ENCODE measurements around the gene PPP6R1. TPM values are rescaled to one million over a fixed set of nuclear protein-coding genes. Genes with fewer than 3 reads are reported as not detected.

The PPP6R1 gene
- total RNA-seq, 1 experiment from 2014 or later, result 70.6 TPM

DNA sequence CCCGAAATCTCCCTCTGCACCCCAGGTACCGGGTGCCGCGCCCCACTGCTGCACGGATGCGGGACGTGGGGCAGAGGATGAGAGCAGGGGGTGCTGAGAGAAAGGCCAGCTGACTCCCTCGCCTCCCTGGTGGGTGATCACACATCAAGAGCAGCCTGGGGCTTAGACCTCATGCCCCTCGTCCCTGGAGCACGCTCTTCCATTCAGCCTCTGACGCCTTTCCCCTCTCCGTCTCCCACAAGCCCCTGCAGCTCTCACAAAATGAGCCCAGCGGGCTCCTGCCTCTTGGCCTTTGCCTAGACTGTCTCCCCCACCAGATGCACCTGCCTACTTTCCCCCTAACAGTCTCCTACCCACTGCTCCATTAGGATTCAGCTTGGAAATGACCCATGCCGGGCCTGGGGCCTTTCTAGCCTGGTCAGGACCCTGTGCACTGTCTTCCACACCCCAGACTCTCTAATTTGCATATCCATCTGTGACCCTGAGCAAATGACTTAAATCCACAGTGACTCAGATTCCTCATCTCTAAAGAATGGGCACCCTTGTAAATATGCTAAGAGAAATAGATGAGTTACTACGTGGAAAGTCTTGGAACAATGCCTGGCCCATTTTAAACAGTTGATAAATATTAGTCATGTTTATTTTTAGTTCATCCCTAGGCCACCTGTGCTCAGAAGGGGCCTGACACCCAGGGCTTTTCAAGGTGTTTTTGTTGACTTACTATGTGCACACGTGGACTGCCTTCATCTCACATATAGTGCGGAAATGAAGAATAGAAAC is 48.9 kb downstream of the PPP6R1 start:
- POLR2A ChIA-PET, result interaction anchor here (0.7 to 1.7 kb wide), 4 partner anchors 20 to 572 kb away, joined by 3 to 6 read pairs (median 4); partner anchors contain the start of gene PPP6R1
- Mint-ChIP-seq H3K27ac (ENCODE audit: low read depth, unreplicated experiment) (peak overlapping the region; percentile 37), H3K27me3 (ENCODE audit: insufficient read depth, unreplicated experiment) (no peaks in the 10 kb centered on the region), H3K36me3 (ENCODE audit: insufficient read depth, unreplicated experiment) (peaks cover 10% of the 10 kb centered on the region), H3K4me1 (ENCODE audit: insufficient read depth, unreplicated experiment) (peaks cover 21% of the 10 kb centered on the region), H3K4me3 (ENCODE audit: unreplicated experiment) (peak overlapping the region; percentile 28), H3K9me3 (ENCODE audit: unreplicated experiment) (no peaks in the 10 kb centered on the region)
- no TSS peak for BruUV-seq (replicated peaks)
- TF ChIP-seq, protein P1, sequence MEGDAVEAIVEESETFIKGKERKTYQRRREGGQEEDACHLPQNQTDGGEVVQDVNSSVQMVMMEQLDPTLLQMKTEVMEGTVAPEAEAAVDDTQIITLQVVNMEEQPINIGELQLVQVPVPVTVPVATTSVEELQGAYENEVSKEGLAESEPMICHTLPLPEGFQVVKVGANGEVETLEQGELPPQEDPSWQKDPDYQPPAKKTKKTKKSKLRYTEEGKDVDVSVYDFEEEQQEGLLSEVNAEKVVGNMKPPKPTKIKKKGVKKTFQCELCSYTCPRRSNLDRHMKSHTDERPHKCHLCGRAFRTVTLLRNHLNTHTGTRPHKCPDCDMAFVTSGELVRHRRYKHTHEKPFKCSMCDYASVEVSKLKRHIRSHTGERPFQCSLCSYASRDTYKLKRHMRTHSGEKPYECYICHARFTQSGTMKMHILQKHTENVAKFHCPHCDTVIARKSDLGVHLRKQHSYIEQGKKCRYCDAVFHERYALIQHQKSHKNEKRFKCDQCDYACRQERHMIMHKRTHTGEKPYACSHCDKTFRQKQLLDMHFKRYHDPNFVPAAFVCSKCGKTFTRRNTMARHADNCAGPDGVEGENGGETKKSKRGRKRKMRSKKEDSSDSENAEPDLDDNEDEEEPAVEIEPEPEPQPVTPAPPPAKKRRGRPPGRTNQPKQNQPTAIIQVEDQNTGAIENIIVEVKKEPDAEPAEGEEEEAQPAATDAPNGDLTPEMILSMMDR (IDR thresholded peaks at IDR 0.05; ENCODE audit: unreplicated experiment), result no peak
- CTCF ChIA-PET, result interaction anchor here (0.5 to 1.2 kb wide), 3 partner anchors 11 to 535 kb away, joined by 3 read pairs; no protein-coding TSS in a partner anchor
- intact Hi-C loops (cut with micrococcal nuclease), result no loop called here
- peak; percentile 87 for DNase-seq (ENCODE audit: unreplicated experiment)

DNA sequence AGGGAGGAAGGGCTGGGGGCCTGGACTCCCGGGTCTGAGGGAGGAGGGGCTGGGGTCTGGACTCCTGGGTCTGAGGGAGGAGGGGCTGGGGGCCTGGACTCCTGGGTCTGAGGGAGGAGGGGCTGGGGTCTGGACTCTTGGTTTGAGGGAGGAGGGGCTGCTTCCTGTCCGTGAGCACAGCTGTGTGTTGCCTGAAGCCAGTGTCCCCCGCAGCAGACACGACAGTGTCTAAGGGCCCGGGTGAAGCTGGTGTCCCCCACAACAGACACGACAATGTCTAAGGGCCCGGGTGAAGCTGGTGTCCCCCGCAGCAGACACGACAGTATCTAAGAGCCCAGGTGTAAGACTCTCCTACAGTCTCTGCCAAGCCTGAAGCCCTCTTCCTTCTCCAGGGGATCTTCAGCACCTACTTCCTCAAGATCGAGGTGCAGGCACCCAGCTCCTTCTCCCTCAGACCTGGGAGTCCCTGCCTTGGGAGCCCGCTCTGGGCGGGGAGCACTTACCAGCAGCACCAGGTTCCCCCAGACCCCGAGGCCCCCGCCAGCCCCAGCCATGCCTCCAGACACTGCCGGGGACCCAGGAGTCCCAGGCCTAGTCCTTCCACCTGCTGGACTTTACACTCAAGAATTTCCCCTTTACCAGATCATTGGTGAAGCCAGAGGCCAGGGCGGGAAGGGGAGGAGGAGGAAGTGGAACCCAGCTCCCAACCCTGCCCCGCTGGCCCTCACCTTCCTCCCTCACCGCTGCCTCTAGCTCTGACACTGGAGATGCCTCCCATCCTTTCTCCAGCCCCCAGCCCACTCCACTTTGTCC is 49.7 kb downstream of the PPP6R1 start, which contains the start of gene PTPRH:
PTPRH (minus strand) TSS at position 622 of the 813 bp plus-strand sequence; CDS start at position 554, 68 bp downstream.
- Mint-ChIP-seq H3K4me3 (ENCODE audit: unreplicated experiment) (peak within 1 kb of the TSS; percentile 28), H3K36me3 (ENCODE audit: insufficient read depth, unreplicated experiment) (peaks cover 10% of the 10 kb centered on the region), H3K9me3 (ENCODE audit: unreplicated experiment) (no peaks in the 10 kb centered on the region), H3K27me3 (ENCODE audit: insufficient read depth, unreplicated experiment) (no peaks in the 10 kb centered on the region), H3K27ac (ENCODE audit: low read depth, unreplicated experiment) (peak within 1 kb of the TSS; percentile 37), H3K4me1 (ENCODE audit: insufficient read depth, unreplicated experiment) (peaks cover 21% of the 10 kb centered on the region)
- TF ChIP-seq, protein P1 (IDR thresholded peaks at IDR 0.05; ENCODE audit: unreplicated experiment), result no peak
- no peak for DNase-seq (ENCODE audit: unreplicated experiment)
- intact Hi-C loops (cut with micrococcal nuclease), result no loop called here
- no TSS peak for BruUV-seq (replicated peaks)
- ChIA-PET POLR2A (interaction anchor here (0.9 to 1.7 kb wide), 3 partner anchors 20 to 58 kb away, joined by 3 to 6 read pairs (median 3); partner anchors contain the start of gene PPP6R1), CTCF (interaction anchor here (0.5 to 1.2 kb wide), 4 partner anchors 10 to 534 kb away, joined by 3 read pairs; no protein-coding TSS in a partner anchor)

DNA sequence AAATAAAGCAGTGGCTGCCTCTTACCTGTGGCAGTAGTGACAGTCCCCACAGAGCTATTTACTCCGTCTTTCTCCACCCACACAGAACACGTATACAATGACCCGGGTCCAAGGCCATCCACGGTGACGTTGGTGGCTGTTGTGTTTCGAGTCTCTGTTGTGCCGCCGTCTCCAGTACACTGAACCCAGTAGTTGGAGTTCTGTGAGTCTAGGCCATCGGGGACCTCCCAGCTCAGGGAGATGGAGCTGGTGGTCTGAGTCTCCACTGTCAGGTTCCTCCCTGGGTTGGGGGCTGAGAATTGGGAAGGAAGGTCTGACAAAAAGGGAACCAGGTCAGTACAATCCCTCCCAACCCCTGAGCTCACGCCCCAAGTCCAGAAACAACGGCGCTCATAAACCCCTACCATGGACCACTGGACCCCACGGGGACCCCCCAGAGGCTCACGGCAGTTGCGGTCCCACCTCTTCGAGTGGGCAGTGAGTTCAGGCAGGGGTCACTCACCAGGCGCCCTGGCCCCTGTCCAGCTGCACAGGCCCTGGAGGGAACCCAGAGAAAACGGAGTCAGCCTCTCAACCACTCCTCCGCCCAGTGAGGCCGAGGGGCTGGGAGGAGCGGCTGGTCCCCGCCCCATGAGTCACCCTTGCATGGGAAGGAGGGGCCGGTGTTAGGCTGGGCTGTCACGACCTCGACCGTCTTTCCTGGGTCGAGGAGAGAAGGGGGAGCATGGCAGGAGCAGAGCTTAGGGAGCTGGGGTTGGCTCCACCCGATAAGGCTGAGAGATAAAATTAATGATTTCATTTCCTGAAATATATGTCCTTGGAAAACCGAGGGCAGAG is 51.9 kb downstream of the PPP6R1 start:
- intact Hi-C loops (cut with micrococcal nuclease), result loop anchor here (2.0 kb wide), 1 partner anchor 18 kb away; no protein-coding TSS in a partner anchor
- no peaks in the 10 kb centered on the region for H3K27me3 Mint-ChIP-seq (ENCODE audit: insufficient read depth, unreplicated experiment)
- CTCF ChIA-PET, result interaction anchor here (0.5 kb wide), 1 partner anchor 69 kb away, joined by 3 read pairs; no protein-coding TSS in a partner anchor
- no TSS peak for BruUV-seq (replicated peaks)
- H3K4me3 Mint-ChIP-seq (ENCODE audit: unreplicated experiment), result peak overlapping the region; percentile 66
- H3K36me3 Mint-ChIP-seq (ENCODE audit: insufficient read depth, unreplicated experiment), result peaks cover 10% of the 10 kb centered on the region
- H3K4me1 Mint-ChIP-seq (ENCODE audit: insufficient read depth, unreplicated experiment), result peaks cover 21% of the 10 kb centered on the region
- TF ChIP-seq, protein P1 (IDR thresholded peaks at IDR 0.05; ENCODE audit: unreplicated experiment), result no peak
- H3K27ac Mint-ChIP-seq (ENCODE audit: low read depth, unreplicated experiment), result peak overlapping the region; percentile 91
- no peaks in the 10 kb centered on the region for H3K9me3 Mint-ChIP-seq (ENCODE audit: unreplicated experiment)
- POLR2A ChIA-PET, result interaction anchor here (0.7 to 1.9 kb wide), 6 partner anchors 9 to 61 kb away, joined by 3 to 12 read pairs (median 6); partner anchors contain the start of gene SYT5
- peak; percentile 93 for DNase-seq (ENCODE audit: unreplicated experiment)
